IPS-15b (cell line): ENCODE measurements around the gene VRK1.

Source experiments
- H3K27me3 ChIP-seq: one replicate; pipeline ENCODE4 v1.6.1; 2013; ENCODE audit warnings: low read length; ENCODE audit not compliant: control insufficient read depth, insufficient read depth
- H3K36me3 ChIP-seq: one replicate; pipeline ENCODE4 v1.6.1; 2013; ENCODE audit warnings: low read length; ENCODE audit not compliant: control insufficient read depth, insufficient read depth
- H3K4me1 ChIP-seq: one replicate; pipeline ENCODE4 v1.6.1; 2013; ENCODE audit warnings: mild to moderate bottlenecking, low read length; ENCODE audit not compliant: control insufficient read depth, insufficient read depth
- H3K4me3 ChIP-seq: one replicate; pipeline ENCODE4 v1.5.1; 2013; ENCODE audit warnings: low read depth, low read length
- H3K9ac ChIP-seq: one replicate; pipeline ENCODE4 v1.6.1; 2013; ENCODE audit warnings: low read depth, mild to moderate bottlenecking, low read length
- H3K9me3 ChIP-seq: one replicate; pipeline ENCODE4 v1.6.1; 2013; ENCODE audit warnings: mild to moderate bottlenecking, low read length; ENCODE audit not compliant: control insufficient read depth, insufficient read depth

The VRK1 gene

DNA sequence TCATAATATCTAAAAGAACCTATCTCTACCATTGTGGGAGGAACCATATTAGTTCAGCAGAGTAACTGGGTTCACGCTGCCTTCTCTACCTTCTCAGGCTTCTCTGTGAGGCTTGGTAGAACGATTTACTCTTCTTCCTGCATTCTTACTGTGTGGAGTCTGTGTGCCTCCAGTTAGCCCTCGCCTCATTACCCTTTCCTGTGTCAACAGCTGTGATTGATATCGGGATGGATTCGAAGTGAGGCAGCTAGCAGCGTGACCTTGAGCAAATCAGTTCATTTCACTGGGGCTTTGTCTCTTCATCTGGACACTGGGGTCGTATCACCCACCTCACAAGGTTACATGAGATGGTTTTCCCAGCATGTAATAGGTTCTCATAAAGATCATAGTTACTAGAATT lies 4.6 kb upstream of the VRK1 start:
- Histone ChIP-seq H3K36me3 (no peaks in the 10 kb centered on the region), H3K4me3 (no peak overlapping the region), H3K27me3 (no peaks in the 10 kb centered on the region), H3K9ac (no peak overlapping the region), H3K9me3 (no peaks in the 10 kb centered on the region), H3K4me1 (no peaks in the 10 kb centered on the region)

DNA sequence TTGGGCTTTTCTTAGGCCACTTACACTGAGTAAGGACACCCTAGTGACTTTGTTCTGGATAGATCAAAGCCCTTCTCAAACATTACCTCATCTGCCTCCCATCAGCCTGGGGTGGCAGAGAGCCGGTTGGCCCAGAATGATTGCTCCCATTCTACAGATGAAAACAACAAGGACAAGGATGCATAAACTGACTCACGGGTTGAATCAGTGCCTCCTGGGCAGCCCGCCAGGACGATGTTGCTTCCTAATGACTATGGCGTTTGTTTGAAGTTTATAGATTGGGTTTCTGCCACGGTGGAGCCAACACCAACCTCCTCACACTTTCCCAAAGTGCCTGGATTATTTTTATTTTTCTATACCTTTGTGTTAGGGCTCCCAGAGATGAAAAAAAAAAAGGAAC lies 3.6 kb upstream of the VRK1 start:
- H3K4me3 ChIP-seq: no peak overlapping the region
- no peaks in the 10 kb centered on the region for H3K36me3 ChIP-seq
- H3K4me1 ChIP-seq: peaks cover 3% of the 10 kb centered on the region
- no peak overlapping the region for H3K9ac ChIP-seq
- no peaks in the 10 kb centered on the region for H3K9me3 ChIP-seq
- H3K27me3 ChIP-seq: no peaks in the 10 kb centered on the region

DNA sequence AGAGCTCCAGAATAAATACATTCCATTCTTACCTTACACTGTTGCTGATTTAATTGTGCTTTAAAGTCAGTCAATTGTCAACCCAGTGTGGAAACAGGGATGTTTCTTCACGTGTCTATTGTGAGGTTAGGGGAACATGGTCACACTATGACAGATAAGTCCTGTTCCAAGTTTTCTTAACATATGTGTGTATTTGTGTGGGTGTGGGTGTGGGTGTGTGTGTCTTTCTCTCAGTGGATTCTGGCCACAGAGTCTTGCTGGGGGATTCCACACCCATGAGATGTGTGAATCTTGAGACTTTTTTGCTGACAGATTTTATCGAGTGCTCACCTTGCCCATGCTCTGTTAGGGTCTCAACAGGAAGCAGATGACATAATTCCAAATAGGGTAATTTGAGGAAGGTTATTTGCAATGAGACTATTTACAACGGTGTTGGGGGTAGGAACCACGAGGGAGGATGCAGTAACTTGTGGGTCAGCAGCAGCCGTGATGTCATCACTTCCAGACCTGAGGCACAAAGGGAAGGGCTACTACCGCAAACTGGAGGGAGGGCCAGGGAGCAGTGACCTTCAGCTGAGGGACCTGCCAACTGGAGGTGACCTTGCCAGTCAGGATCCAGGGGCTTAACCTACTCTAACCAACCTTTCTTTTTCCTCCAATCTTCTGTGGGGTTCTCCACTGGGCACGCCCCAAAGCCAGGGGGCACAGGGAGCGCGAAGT lies 1.9 kb upstream of the VRK1 start:
- H3K27me3 ChIP-seq: no peaks in the 10 kb centered on the region
- H3K4me3 ChIP-seq: no peak overlapping the region
- peaks cover 3% of the 10 kb centered on the region for H3K4me1 ChIP-seq
- H3K36me3 ChIP-seq: no peaks in the 10 kb centered on the region
- H3K9ac ChIP-seq: no peak overlapping the region
- H3K9me3 ChIP-seq: no peaks in the 10 kb centered on the region

DNA sequence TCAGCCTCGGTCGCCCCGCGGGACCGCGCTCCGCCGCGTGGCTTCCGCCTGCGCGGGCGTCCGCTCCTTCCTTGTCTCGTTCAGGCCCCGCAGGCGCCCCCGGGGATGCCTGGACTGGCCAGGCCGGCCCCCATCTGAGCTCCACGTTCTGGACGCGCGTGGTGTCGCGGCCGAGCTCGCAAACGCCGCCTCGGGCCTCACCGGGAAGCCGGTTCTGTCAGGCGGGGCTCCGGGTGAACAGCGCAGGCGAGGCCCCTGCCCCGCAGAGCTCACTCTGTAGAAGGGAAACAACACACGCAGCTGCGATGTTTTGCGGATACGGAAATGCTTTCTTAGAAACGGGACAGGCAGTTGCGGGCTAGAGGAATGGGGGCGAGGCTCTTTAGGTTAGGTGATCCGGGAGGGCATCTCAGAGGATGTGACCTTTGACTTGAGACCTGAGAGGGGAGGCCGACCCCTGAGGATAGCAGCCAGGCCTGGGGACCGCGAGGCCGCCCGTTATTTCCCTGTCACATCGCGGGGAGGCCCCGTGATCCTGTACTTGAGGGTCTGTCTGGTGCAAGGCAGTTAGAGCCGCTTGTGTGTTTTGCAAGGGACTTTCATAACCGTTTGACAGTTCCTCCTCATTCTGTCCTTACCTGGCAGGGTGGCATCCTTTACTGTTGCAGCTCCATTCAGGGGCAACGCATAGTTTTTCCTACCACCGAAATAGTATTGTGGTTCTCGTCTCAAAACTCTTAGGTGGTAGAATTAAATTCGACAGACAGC lies 584 bp downstream of the VRK1 start:
- Histone ChIP-seq H3K27me3 (no peaks in the 10 kb centered on the region), H3K9ac (peak overlapping the region; percentile 56), H3K4me1 (peaks cover 3% of the 10 kb centered on the region), H3K36me3 (no peaks in the 10 kb centered on the region), H3K4me3 (peak overlapping the region; percentile 90), H3K9me3 (no peaks in the 10 kb centered on the region)

DNA sequence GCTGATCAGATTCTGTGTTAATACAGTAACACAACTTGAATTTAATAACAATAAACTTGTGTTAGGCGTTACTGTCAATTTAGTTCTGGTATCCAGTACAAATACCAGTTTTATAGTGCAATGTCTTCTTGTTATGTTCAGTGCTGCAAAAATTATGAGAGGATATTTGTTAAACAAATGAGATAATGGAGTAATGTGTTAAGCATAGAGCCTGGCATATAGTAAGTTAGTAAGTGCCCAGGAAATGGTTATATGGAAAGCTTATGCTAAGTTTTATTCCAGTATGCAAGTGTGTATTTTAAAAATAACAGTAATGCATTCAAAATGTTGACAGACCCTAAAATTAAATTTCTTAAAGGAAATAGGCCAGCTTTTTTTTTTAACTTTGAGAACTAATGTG lies 1.8 kb downstream of the VRK1 start:
- Histone ChIP-seq H3K4me1 (peaks cover 3% of the 10 kb centered on the region), H3K36me3 (no peaks in the 10 kb centered on the region), H3K4me3 (no peak overlapping the region), H3K9me3 (no peaks in the 10 kb centered on the region), H3K9ac (no peak overlapping the region), H3K27me3 (no peaks in the 10 kb centered on the region)

DNA sequence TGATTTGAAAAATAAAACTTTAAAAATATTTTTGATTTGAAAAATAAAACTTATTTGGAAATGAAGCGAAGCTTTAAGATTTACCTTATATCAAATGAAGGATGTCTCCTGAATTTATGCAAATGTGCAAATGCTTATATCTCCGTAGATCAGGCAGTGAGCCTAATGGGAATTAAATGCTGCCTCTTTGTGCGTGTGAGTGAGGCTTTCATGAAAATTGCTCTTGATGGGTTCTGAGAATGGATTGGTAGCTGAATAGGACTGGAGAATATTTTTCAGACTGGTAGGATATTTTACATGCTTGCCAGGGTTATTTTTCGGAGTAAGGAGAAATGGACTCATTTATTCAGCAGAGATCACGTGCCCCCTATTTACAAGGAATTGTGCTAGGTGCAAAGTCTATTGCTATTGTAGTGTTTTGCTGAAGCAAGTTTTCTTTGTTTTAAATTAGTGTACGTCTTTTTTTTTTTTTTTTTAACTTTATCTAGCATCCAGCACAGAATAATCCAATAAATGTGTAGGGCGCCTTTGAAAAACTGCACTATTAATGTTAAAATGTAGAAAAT lies 2.4 kb downstream of the VRK1 start:
- H3K4me1 ChIP-seq: peaks cover 3% of the 10 kb centered on the region
- H3K36me3 ChIP-seq: no peaks in the 10 kb centered on the region
- no peak overlapping the region for H3K9ac ChIP-seq

DNA sequence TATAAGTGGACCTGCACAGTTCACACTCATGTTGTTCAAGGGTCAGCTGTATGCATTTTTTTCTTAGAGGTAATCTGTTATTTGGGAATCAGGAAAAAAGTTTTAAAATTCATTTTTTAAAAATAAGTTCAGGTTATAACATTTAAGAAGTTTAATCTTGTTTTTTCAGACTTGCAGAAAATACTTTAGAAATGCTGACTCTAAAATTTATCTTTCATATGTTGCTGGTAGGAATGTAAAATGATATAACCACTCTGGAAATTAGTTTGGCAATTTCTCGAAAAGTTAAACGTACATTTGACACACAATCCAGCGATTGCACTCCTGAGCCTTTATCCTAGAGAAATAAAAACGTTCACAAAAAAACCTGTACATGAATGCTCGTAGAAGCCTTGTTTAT lies 4.7 kb downstream of the VRK1 start:
- H3K4me1 ChIP-seq: peaks cover 3% of the 10 kb centered on the region
- no peak overlapping the region for H3K9ac ChIP-seq
- no peaks in the 10 kb centered on the region for H3K27me3 ChIP-seq
- H3K4me3 ChIP-seq: no peak overlapping the region
- no peaks in the 10 kb centered on the region for H3K36me3 ChIP-seq
- no peaks in the 10 kb centered on the region for H3K9me3 ChIP-seq

More for the DNA sequence above, 2.4 kb downstream of the VRK1 start:
- Histone ChIP-seq H3K27me3 (no peaks in the 10 kb centered on the region), H3K9me3 (no peaks in the 10 kb centered on the region), H3K4me3 (no peak overlapping the region)

DNA sequence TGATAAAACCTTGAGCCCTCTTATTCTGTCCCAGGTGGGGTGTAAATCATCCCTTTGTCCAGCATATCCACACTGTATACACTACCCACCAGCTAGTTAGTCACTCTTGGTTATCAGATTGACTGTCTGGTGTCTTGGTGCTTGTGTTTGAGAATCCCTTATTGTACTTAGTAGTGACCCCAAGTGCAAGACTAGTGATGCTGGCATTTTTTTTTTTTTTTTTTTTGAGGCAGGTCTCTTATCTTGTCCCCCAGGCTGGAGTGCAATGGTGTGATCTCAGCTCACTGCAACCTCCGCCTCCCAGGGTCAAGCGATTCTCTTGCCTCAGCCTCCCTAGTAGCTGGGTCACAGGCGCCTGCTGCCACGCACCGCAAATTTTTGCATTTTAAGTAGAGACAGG lies 5.8 kb downstream of the VRK1 start:
- no peaks in the 10 kb centered on the region for H3K27me3 ChIP-seq
- no peak overlapping the region for H3K4me3 ChIP-seq
- no peaks in the 10 kb centered on the region for H3K36me3 ChIP-seq
- H3K4me1 ChIP-seq: peaks cover 2% of the 10 kb centered on the region
- H3K9me3 ChIP-seq: no peaks in the 10 kb centered on the region
- no peak overlapping the region for H3K9ac ChIP-seq

DNA sequence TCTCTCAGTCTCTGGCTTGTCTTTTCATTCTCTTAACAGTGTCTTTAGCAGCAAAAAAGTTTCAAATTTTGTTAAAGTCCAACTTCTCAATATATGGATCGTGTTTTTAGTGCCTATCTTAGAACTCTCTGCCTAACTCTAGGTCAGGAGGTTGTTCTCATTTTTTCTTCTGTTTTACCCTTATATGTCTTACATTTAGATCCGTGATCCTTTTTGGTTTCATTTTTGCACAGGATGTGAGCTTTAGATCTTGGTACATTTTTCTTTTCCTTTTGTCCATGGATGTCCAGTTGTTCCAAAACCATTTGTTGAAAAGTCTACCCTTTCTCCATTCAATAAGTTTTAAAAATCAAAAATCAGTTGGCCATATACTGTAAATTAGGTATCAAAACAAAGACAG lies 6.8 kb downstream of the VRK1 start:
- no peaks in the 10 kb centered on the region for H3K27me3 ChIP-seq
- no peaks in the 10 kb centered on the region for H3K36me3 ChIP-seq
- H3K9ac ChIP-seq: no peak overlapping the region
- H3K4me3 ChIP-seq: no peak overlapping the region
- no peaks in the 10 kb centered on the region for H3K9me3 ChIP-seq
- H3K4me1 ChIP-seq: no peaks in the 10 kb centered on the region

DNA sequence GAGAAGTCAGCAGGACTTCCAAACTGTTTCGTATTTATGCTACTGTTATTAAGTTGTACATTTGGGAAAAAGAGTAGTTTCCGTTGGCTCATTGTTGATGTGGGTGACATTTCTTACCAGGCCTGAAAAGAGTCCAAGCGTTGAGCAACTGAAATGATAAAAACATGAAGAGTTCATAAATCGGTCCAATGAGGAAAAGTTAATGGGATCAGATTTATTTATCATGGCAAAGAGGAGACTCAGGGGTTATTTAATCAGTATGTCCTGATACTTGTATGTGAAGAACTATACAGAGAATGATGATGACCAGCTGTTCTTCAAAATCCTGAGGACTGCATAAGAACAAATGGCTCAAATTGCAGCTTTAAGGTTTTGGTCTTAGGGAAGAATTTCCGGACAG lies 7.7 kb downstream of the VRK1 start:
- no peaks in the 10 kb centered on the region for H3K9me3 ChIP-seq
- H3K9ac ChIP-seq: no peak overlapping the region
- H3K4me3 ChIP-seq: no peak overlapping the region
- no peaks in the 10 kb centered on the region for H3K4me1 ChIP-seq
- no peaks in the 10 kb centered on the region for H3K27me3 ChIP-seq
- no peaks in the 10 kb centered on the region for H3K36me3 ChIP-seq

DNA sequence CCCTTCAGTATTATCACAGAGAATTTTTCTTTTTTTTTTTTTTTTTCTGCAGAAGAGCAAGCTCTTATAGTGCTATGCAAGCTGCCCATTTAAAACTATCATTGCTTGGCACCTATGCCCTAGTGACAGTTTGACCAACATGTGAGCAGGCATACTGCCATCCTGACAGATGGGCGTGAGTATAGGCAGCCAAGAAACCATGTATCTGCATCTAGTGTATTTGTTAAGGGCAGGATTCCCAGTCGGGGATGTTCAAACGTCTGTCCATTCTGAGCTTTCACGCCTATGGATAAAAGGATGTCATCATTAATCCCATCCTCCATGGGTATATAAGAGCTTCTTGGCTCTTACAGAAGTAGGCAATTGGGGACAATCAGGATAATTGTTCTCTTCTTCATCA lies 8.8 kb downstream of the VRK1 start:
- H3K36me3 ChIP-seq: no peaks in the 10 kb centered on the region
- no peak overlapping the region for H3K9ac ChIP-seq
- no peaks in the 10 kb centered on the region for H3K27me3 ChIP-seq
- no peaks in the 10 kb centered on the region for H3K4me1 ChIP-seq
- H3K9me3 ChIP-seq: no peaks in the 10 kb centered on the region
- no peak overlapping the region for H3K4me3 ChIP-seq

DNA sequence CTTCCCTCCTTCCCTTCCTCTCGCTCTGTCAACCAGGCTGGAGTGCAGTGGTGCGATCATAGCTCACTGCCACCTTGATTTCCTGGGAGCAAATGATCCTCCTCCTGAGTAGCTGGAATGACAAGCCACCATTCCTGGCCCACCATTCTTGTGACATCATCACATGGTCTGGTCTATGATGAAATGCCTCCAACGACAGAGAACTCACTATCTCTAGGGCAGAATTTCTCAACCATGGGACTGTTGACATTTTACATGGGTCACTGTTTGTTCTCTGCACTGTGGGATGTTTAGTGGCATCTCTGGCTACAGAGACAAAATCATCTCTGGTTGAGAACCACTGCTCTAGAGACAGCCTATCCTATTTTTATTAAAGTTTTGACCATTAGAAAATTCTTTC lies 9.7 kb downstream of the VRK1 start:
- Histone ChIP-seq H3K9me3 (no peaks in the 10 kb centered on the region), H3K27me3 (no peaks in the 10 kb centered on the region), H3K9ac (no peak overlapping the region), H3K36me3 (no peaks in the 10 kb centered on the region), H3K4me3 (no peak overlapping the region), H3K4me1 (no peaks in the 10 kb centered on the region)
